Stimulated activated CD8-positive, alpha-beta memory T cell treated with anti-CD3 and anti-CD28 coated beads, Interleukin-7, amount 100 ng/mL, for 1 hour (primary cell): ENCODE measurements around the gene HNRNPA1L2.
"Not testable (repeated sequence)": the region's sequence is repeated elsewhere in the genome, so short reads cannot be mapped to it uniquely, and the experiment has no call there.

Source experiments
- DNase-seq, 2 donors: peaks; one replicate each; pipeline ENCODE4 v3.0.0-alpha.2; 2020; ENCODE audit warnings: low read depth in 2 of 2

The HNRNPA1L2 gene

GRCh38 chr13:52642131-52642530 is at the start of gene HNRNPA1L2:
HNRNPA1L2 (plus strand) TSS chr13:52642431; CDS start chr13:52642493, 62 bp downstream.
- DNase-seq: no peak

GRCh38 chr13:52593175-52593574 is 49.1 kb upstream of the HNRNPA1L2 start:
- DNase-seq: not testable (repeated sequence)

GRCh38 chr13:52593812-52594211 is 48.4 kb upstream of the HNRNPA1L2 start:
- not testable (repeated sequence) for DNase-seq

DNA sequence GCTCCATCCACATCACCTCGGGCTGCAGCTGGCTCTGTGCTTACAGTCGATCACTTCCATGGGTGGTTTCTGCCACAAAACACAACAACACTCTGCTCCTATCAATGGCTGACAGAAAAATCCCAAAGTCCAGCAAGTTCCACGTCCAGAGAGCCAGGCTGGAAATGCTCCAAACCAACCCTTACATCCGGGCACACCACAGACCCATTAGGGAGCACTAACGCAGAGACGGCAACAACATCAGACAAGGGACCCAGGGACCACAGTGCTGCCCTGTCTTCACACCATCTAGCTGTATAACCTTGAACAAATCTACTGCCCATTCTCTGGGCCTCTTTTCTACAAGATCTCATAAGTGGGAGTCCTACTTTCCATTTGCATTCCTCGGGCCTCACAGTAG is 47.9 kb upstream of the HNRNPA1L2 start:
- not testable (repeated sequence) for DNase-seq

DNA sequence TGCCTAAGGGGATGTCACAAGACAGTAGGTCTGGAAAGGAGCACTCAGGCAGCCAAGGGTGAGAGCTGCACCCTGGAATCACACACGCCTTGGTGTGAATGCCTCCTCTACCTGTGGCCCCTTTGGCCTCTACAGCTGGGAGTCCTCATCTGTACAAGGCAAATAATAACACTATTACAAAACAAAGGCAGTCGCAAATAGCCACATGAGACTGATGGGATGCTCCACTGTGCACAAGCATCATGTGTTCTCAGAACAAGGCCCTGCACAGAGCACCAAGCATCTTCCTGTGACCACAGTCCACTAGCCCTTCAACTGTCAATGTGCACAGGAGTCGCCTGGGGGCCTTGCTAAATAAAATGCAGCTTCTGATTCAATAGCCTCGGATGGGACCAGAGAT is 44.6 kb upstream of the HNRNPA1L2 start:
- no peak for DNase-seq

DNA sequence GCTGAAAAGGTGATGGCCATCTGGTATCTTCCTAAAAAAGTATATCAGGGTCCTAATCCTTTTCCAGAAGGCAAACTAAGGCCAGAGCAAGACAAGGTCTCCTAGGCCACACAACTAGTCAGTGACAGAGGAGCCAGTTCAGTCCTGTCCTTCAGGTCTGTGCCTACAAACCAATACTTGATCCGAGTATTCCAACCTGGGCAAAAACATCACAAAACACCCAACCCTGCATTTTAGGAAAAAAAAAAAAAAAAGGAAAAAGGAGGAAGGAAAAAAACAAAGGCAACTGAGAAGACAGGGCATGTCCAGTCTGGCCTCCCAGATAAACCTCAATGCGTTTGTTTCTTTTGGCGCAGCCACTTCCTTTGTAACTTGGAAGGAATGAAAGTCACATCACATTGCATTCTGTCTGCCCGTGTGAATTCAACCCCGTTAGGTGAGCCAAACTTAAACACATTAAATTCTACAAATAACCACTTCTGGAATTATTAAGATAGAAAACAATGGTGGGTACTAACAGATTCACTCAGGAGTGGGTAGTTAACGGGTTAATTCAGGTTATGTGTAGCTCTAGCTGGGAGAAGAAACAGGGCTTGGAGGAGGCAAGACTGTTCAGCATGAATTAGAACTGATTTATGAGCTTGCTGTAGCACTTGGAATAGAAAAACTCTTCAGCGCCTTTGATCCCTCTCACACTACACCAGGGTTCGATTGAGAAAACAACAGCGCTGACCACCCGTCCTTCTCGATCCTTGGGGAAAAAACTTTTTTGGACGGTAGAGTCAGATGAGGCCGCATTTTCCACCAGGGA is 43.0 kb upstream of the HNRNPA1L2 start:
- DNase-seq: no peak

DNA sequence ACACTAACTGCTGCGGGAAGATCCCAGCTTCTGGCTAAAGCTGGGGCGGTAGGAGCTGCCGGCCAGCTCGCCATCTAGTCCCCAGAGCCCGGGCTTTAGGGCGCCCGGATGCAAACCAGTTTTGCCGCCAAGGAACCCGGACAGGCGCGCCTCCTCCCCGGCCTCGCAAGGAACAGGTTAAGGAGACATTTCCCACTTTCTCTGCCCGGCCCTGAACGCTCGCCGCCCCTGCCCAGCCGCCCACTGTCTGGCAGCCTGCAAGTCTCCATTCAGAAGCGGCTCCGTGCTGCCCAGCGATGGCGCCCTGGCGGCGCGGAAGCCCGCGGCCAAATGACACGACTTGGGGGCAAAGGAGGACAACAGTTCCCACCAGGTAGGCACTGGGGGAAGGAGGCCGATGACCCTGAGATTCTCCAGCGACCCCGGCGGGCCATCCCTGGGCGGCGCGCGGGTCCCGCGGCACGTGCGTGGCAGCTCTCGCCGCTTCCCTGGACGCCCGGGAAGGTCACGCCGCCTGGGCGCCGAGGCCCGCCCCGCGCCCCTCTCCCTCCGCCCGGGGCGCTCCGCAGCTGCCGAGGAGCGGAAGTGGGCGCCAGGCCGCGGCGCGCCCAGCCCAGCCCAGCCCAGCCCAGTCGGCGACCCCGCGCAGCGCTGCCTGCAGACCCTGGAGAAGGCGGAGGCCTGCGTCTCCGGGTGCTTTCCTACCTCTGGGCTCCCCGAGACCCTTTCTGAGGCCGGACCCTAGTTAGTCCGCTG is 42.2 kb upstream of the HNRNPA1L2 start:
- DNase-seq: no peak

- DNase-seq: no peak
Measured at GRCh38 chr13:52600666-52601065, 41.6 kb upstream of the HNRNPA1L2 start.

GRCh38 chr13:52603316-52603715 is 38.9 kb upstream of the HNRNPA1L2 start:
- not testable (repeated sequence) for DNase-seq

- DNase-seq: not testable (repeated sequence)
Measured at GRCh38 chr13:52606126-52606525, 36.1 kb upstream of the HNRNPA1L2 start.

DNA sequence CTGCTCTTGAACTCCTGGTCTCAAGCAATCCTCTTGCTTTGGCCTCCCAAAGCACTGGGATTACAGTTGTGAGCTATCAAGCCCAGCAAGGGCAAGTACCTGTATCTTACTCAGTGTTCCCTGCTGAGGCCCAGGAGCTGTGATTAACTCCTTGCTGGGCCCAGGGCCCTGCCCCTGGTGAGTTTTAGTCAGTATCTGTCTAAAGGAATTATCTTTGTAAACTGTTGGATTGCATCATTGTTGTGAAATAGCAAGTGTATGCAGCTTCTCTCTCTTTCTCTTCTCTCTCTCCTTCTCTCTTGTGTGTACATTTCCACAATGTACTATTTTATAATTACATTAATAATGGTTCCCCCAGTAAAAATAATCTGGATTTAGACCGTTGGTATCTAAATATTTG is 35.4 kb upstream of the HNRNPA1L2 start:
- not testable (repeated sequence) for DNase-seq

DNA sequence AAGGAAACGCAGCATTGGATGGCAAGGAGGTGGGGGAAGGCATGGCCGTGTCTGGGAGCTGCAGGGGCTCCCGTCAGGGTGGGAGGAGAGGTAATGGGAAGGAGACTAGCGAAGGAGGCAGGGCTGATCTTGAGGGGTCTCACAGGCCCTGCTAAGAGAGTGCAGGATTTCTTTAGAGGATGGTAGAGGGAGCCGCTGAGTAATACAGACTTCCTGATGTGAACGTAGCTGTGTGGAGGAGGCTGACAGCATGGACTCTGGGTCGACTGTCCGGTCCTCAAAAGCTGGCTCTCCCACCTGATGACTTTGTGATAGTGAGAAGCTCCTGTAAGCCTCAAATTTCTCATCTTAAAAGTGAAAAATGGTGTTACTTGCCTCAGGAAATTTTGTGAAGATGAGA is 34.0 kb upstream of the HNRNPA1L2 start:
- not testable (repeated sequence) for DNase-seq

- DNase-seq: not testable (repeated sequence)
Measured at GRCh38 chr13:52609013-52609606, 33.1 kb upstream of the HNRNPA1L2 start.

GRCh38 chr13:52610158-52610557 is 32.1 kb upstream of the HNRNPA1L2 start:
- DNase-seq: not testable (repeated sequence)

GRCh38 chr13:52615134-52615801 is 27.0 kb upstream of the HNRNPA1L2 start:
- DNase-seq: no peak

DNA sequence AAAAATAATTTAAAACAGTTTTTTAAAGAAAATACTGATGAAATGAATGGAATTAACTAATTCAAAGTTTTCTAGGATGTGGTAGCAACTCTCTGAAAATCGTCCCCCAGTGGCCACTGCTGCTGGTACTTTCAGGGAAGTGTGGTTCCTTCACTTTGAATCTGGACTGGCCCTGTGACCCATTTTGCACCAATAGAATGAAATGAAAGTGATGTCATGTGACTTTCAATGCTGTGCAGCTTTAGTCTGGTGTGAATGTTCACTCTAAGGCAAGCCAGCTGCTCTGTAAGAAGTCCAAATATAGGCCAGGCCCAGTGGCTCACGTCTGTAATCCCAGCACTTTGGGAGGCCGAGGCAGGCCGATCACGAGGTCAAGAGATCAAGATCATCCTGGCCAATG is 26.4 kb upstream of the HNRNPA1L2 start:
- DNase-seq: no peak

- DNase-seq: peak; percentile 63 to 69
Measured at GRCh38 chr13:52617070-52618060, 24.9 kb upstream of the HNRNPA1L2 start.

DNA sequence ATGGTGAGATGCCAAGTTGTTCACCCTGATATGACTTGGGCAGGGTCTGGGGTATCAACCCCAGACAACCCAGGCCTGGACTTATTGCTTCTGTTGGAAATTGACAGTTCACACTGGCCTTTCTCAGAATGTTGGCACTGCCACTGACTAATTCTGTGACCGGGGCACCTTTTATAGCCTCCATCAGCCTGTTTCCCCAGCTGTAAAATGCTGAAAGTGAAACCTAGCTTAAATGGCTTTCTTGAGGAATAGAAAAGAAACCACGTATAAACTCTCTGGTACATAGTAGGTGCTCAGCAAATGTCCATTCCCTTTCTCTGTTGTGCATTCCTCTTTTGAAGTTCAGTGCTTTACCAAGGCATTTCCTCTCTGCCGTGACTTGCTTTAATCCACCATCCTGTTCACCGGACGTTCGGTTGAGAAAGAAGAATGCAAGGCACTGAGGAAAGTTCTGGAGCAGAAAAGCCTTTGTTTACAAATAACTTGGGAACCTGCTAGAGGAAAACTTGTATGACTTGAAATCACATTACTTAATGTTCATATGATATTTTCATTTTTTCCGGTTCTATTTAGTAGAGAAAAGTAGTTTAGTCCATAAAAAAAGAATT is 11.0 kb upstream of the HNRNPA1L2 start:
- DNase-seq: not testable (repeated sequence)

DNA sequence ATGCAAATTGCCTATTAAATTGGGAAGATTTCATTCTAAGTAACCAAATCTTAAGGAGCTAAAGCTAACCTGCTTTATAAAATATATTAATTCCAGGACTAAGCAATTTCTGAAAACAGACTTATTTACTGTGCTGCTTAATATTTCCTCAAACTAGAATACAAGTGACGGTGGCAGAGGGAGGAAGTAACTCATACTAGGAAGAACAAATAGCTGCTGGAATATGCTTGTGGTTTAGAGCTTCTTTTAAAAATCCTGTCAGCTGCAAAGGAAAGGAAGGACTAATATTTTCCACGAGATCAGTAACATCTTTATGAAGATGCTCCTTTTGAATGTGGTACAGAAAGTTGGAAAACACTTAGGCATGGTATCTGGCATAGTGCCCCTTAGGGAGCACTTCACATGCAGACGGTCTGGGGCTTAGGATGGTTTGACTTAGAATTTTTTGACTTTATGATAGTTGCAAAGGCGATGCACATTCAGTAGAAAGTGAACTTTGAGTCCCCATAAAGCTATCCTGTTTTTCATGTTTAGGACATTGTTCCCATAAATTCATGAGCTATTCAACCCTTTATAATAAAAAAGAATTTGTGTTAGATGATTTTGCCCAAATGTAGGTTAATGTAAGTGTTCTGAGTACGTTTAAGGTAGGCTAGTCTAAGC is 3.4 kb upstream of the HNRNPA1L2 start:
- no peak for DNase-seq

- no peak for DNase-seq
Measured at GRCh38 chr13:52644108-52644507, 1.9 kb downstream of the HNRNPA1L2 start.
